Subcutaneous adipose tissue (tissue), 4 donors: Measurements from ENCODE around the gene CERS6. TPM values are rescaled to one million over a fixed set of nuclear protein-coding genes. Genes with fewer than 3 reads are reported as not detected.

ENCODE experiments used
- total RNA-seq, 4 donors: library from RNA; depleted of rRNA; stranded (reverse); fragments of >200 nt; gene quantifications; one replicate each; pipeline ENCODE4 v1.1.0, GENCODE V29; 2016
- TF ChIP-seq, protein P1 (sequence below): fragments of 450-650 bp; IDR thresholded peaks from one replicate; pipeline ENCODE4 v1.5.1; 2016; ENCODE audit warnings: low read depth, mild to moderate bottlenecking, control low read depth, antibody characterized with exemption, moderate library complexity

Gene CERS6
- total RNA-seq, 4 donors from 2014 or later: 51.7 to 77.1 (median 59.3) TPM

DNA sequence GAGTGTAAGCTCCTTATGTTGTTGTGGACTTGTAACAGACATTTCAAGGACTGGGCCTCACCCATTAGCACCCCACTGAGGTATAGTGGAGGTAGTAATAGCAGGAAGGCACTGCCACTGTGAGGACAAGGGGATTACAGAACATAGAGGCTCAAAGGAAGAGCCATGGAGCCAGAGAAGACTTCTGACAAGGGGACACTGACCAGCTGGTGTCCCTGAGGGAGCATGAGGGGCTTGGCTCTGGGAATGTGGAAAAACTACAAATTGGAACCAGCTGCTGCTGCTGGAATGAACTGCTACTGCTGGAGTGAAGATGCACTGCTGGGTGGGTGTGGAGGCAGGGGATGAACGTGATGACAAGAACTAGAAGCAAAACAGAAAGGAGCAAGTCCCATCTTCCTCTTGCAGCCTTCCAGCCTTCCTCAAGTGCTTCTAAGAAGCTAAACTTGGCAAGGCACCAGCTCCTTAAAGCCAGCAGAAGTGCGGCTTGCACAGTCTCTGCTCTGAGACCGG lies 179.0 kb downstream of the CERS6 start:
- TF ChIP-seq, protein P1, sequence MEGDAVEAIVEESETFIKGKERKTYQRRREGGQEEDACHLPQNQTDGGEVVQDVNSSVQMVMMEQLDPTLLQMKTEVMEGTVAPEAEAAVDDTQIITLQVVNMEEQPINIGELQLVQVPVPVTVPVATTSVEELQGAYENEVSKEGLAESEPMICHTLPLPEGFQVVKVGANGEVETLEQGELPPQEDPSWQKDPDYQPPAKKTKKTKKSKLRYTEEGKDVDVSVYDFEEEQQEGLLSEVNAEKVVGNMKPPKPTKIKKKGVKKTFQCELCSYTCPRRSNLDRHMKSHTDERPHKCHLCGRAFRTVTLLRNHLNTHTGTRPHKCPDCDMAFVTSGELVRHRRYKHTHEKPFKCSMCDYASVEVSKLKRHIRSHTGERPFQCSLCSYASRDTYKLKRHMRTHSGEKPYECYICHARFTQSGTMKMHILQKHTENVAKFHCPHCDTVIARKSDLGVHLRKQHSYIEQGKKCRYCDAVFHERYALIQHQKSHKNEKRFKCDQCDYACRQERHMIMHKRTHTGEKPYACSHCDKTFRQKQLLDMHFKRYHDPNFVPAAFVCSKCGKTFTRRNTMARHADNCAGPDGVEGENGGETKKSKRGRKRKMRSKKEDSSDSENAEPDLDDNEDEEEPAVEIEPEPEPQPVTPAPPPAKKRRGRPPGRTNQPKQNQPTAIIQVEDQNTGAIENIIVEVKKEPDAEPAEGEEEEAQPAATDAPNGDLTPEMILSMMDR: no peak

DNA sequence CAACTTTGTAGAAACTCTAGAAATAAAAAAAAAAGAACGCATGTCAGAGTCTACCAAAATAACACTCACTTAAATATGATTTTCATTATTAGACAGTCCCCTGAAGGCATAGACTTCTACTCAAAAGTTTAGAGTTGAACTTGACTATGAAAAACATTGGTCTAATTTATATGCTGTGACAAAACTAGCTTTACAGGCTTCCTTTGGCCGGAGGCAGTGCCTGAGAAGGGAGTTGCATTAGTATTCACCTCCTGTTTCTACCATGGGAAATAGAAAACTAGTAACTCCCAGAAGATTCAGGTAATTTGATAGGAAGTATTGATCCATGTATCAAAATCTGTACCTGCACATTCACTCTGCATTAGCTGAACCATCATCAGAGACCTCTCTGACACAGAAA lies 182.9 kb downstream of the CERS6 start:
- TF ChIP-seq, protein P1: no peak

DNA sequence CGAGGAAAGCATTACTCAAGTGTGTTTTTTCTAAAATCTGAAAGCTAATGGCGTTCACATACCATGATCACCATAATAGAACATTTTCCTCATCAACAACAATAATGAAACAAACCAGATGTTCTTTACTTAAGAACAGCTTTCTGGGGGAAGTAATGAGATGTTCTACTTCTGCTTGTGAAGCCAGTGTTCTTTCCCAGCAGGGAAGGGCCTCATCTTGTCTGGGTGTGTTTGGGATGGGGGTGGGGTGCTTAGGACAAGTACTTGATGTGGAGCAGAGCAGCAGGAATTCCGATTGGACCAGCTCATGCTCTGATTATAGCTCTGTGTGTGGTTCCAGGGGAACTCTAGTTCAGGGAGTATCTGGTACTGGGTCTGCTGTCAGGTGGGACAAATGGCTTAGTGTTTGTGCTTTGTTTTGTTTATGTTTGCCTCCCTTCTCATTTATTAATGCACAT lies 183.4 kb downstream of the CERS6 start:
- TF ChIP-seq, protein P1: no peak

DNA sequence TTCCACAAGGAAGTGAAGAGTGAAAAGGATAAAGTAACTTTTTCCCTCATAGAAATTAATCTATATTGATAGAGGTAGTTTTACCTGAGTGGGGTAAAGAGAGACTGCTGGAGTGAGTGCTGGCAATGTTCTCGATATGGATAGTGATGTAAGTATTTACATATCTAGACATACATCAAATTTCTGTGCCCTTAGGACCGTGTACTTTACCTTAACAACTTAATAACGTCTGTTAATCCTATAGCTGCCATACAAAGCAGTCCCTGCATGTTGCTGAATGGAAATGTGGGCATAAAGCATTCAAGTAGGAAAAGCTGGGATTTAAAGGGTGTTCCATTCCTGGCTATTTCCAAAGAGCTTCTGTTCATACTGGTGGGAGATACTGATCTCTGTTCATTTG lies 184.0 kb downstream of the CERS6 start:
- TF ChIP-seq, protein P1: no peak

DNA sequence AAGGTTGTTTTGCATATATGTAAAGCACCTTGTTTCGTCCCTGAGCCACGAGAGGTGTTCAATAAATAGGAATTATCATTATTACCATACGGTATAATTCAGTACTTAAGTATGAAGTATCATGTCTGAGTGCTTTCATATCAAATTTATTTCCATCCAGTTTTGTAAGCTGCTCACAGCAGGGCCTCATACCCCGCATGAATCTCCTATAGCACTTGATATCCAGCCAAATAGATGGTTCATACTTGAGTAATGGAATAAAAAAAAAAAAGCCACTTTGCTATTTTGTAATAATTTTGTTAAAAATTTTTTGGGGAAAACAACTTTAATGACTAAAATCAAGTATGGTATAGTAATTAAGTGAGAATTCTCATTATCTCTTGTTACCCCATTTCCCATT lies 185.6 kb downstream of the CERS6 start:
- TF ChIP-seq, protein P1: no peak

DNA sequence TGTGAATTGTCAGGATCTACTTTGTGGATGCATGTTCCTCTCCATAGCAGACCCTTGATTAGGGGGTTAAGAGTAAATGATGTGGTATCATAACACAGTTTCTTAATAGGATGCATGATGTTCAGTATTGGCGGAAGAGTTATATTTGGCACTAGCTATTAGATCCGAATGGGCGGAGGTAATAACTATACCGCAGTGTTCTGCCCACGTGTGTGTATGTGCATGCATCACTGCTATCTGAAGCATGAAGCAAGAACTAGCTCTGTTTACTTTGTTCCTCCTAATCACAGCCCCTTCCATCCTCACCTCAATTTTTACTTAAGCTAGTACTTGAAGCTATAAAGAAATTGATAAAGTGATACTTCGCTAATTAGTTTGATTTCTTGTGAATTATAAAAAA lies 186.8 kb downstream of the CERS6 start:
- TF ChIP-seq, protein P1: no peak

DNA sequence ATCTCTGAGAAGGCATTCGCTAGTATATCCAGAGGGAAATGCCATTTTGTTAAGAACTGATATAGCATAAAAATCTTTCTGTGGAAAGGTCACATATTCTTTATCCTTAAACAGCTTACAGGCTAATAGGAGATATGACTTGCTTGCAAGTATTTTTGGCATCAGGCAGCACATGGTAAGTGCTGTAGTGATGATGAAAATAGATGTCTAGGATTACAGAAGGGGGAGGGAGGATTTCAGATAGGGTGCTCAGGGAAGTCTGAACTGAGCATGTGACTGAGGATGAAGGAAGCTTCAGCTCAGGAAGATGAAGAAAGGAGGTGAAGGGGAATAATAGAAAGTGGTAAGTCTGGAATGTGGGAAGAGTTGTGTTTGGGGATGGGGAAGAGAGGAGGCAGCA lies 187.9 kb downstream of the CERS6 start:
- TF ChIP-seq, protein P1: no peak
